K562 (cell line): ENCODE data around the gene PRR5. TPM values are rescaled to one million over a fixed set of nuclear protein-coding genes. Genes with fewer than 3 reads are reported as not detected.

Source experiments
- ATAC-seq: fragments of 200-7000 bp; cut with Tn5 transposase; 3 replicates; pipeline ENCODE4 v1.9.1; 2020; ENCODE audit warnings: moderate library complexity
- BruUV-seq: library from RNA; stranded (reverse); fragments of 400-500 nt; replicated peaks from 2 replicates; lab custom pipeline; 2021; lab: Mats Ljungman, UMichigan
- CTCF ChIA-PET: fragments of 300-600 bp; formaldehyde crosslinking; extraction: SDS; loops from one replicate; lab custom pipeline; 2021; ENCODE audit warnings: low intra/inter-chr PET ratio; lab: Yijun Ruan, JAX
- POLR2A ChIA-PET: fragments of 300-600, 350-650 bp; sonication (Branson Sonifier 250); formaldehyde crosslinking; extraction: SDS; loops from one replicate; lab custom pipeline; 2021; ENCODE audit warnings: antibody characterized with exemption, inconsistent platforms; lab: Yijun Ruan, JAX
- DNase-seq, 4 experiments: peaks; one replicate each; pipeline versions ENCODE4 v3.0.0 to v3.0.0-alpha.2; 2011 to 2018; ENCODE audit warnings: low spot score in 3 of 4, mixed read lengths in 3 of 4; ENCODE audit errors: extremely low read depth in 1 of 4
- FAIRE-seq: peaks from 2 replicates; lab custom pipeline; 2011; peaks lifted over from hg19 to GRCh38; lab: Jason Lieb, UNC
- H2AFZ ChIP-seq: 2 replicates; pipeline ENCODE4 v1.6.0; 2011; ENCODE audit warnings: low read depth, low read length, control low read depth, inconsistent platforms
- H3K27ac ChIP-seq: fragments of 200-600 bp; 3 replicates; pipeline ENCODE4 v1.8.0; 2011; ENCODE audit warnings: low read depth, mild to moderate bottlenecking, control low read depth, inconsistent platforms, low read length, moderate library complexity, mixed read lengths; ENCODE audit errors: extremely low read depth
- H3K27me3 ChIP-seq, 2 experiments: fragments of 300-600 bp in 1 of 2; 2 replicates in 1 of 2; 3 replicates in 1 of 2; pipeline versions ENCODE4 v1.6.0 to v1.8.0; 2011; ENCODE audit warnings: inconsistent platforms in 2 of 2, low read length in 2 of 2, mild to moderate bottlenecking in 1 of 2, mixed read lengths in 1 of 2, moderate library complexity in 1 of 2; ENCODE audit not compliant: control insufficient read depth in 2 of 2, insufficient read depth in 2 of 2
- H3K36me3 ChIP-seq: fragments of 300-600 bp; 3 replicates; pipeline ENCODE4 v1.8.0; 2011; ENCODE audit warnings: mild to moderate bottlenecking, low read length, inconsistent platforms; ENCODE audit not compliant: control insufficient read depth, insufficient read depth
- H3K4me1 ChIP-seq, 2 experiments: fragments of 200-600 bp in 1 of 2; replicated peaks in 1 of 2; 2 replicates in 1 of 2; 3 replicates in 1 of 2; pipeline versions ENCODE4 v1.5.1 to v1.8.0; 2011; ENCODE audit warnings: inconsistent platforms in 2 of 2, low read length in 2 of 2, mild to moderate bottlenecking in 1 of 2, mixed read lengths in 1 of 2, moderate library complexity in 1 of 2; ENCODE audit not compliant: control insufficient read depth in 2 of 2, insufficient read depth in 2 of 2
- H3K4me2 ChIP-seq: 2 replicates; pipeline ENCODE4 v1.6.1; 2011; ENCODE audit warnings: low read length, control low read depth, inconsistent platforms, mixed read lengths; ENCODE audit not compliant: insufficient read depth
- H3K4me3 ChIP-seq: fragments of 200-600 bp; sonication (generic), shearing (Covaris generic); 2 replicates; pipeline ENCODE4 v1.5.1; 2016; ENCODE audit warnings: control low read depth, inconsistent platforms
- H3K79me2 ChIP-seq: fragments of 200-600 bp; 3 replicates; pipeline ENCODE4 v1.8.0; 2011; ENCODE audit warnings: low read length, inconsistent platforms; ENCODE audit not compliant: control insufficient read depth, insufficient read depth
- H3K9ac ChIP-seq, 2 experiments: 2 replicates each; pipeline versions ENCODE4 v1.6.0 to v1.6.1; 2011; ENCODE audit warnings: low read depth in 2 of 2, low read length in 2 of 2, control low read depth in 1 of 2, inconsistent platforms in 1 of 2, mild to moderate bottlenecking in 1 of 2, mixed read lengths in 1 of 2; ENCODE audit not compliant: insufficient read depth in 1 of 2
- H3K9me1 ChIP-seq: one replicate; pipeline ENCODE4 v1.6.0; 2011; ENCODE audit warnings: inconsistent platforms, mild to moderate bottlenecking, low read length, moderate library complexity; ENCODE audit not compliant: control insufficient read depth, insufficient read depth
- H3K9me3 ChIP-seq: replicated peaks from 2 replicates; pipeline ENCODE4 v1.5.1; 2011; ENCODE audit warnings: low read depth, low read length, inconsistent platforms; ENCODE audit not compliant: control insufficient read depth, insufficient read depth
- H4K20me1 ChIP-seq: replicated peaks from 2 replicates; pipeline ENCODE4 v1.6.1; 2011; ENCODE audit warnings: low read length, inconsistent platforms, mixed read lengths; ENCODE audit not compliant: control insufficient read depth, insufficient read depth
- ARHGAP35 ChIP-seq: fragments of 450-650 bp; IDR thresholded peaks from 2 replicates; pipeline ENCODE4 v1.6.1; 2018; ENCODE audit not compliant: partially characterized antibody
- CREB3 ChIP-seq: fragments of 450-650 bp; conservative IDR thresholded peaks from 2 replicates; pipeline ENCODE4 v1.6.1; 2016; ENCODE audit warnings: missing genetic modification characterization, low read depth, mild to moderate bottlenecking, missing compliant biosample characterization, moderate library complexity
- EZH2 ChIP-seq: IDR thresholded peaks from 2 replicates; pipeline ENCODE4 v1.6.1; 2012; ENCODE audit warnings: low read depth, mild to moderate bottlenecking, inconsistent platforms, low read length, borderline replicate concordance
- JUND ChIP-seq, 2 experiments: IDR thresholded peaks; 2 replicates in 1 of 2; 3 replicates in 1 of 2; pipeline ENCODE4 v1.6.1; 2011; ENCODE audit warnings: borderline replicate concordance in 2 of 2, low read depth in 2 of 2, low read length in 2 of 2, improper control_type of control experiment in 1 of 2, missing biosample characterization in 1 of 2, missing genetic modification characterization in 1 of 2, missing genetic modification reagents in 1 of 2
- NFRKB ChIP-seq: fragments of 450-650 bp; IDR thresholded peaks from 2 replicates; pipeline ENCODE4 v1.6.1; 2016; ENCODE audit warnings: low read depth
- RBM14 ChIP-seq: fragments of 200-400 bp; formaldehyde crosslinking; IDR thresholded peaks from 2 replicates; pipeline ENCODE4 v1.6.1; 2018; ENCODE audit warnings: low read depth, mild to moderate bottlenecking, low read length, moderate library complexity, borderline replicate concordance; ENCODE audit not compliant: insufficient read depth
- RUNX1 ChIP-seq: sonication (generic); IDR thresholded peaks from 2 replicates; pipeline ENCODE4 v1.6.1; 2016; ENCODE audit warnings: antibody characterized with exemption, low read depth
- SREBF2 ChIP-seq: sonication (generic); formaldehyde crosslinking; IDR thresholded peaks from 2 replicates; pipeline ENCODE4 v1.4.0; 2020; ENCODE audit warnings: mild to moderate bottlenecking, missing genetic modification reagents
- UBTF ChIP-seq, 2 experiments: IDR thresholded peaks; 2 replicates each; pipeline ENCODE4 v1.6.1; 2012; ENCODE audit warnings: improper control_type of control experiment in 2 of 2, low read depth in 2 of 2, low read length in 2 of 2, borderline replicate concordance in 1 of 2
- XRCC5 ChIP-seq: fragments of 200-400 bp; formaldehyde crosslinking; IDR thresholded peaks from 2 replicates; pipeline ENCODE4 v1.6.1; 2017; ENCODE audit warnings: low read depth, mild to moderate bottlenecking, low read length
- ZBTB43 ChIP-seq: sonication (generic); formaldehyde crosslinking; IDR thresholded peaks from 2 replicates; pipeline ENCODE4 v1.8.0; 2023; ENCODE audit warnings: mild to moderate bottlenecking, missing genetic modification reagents
- ZNF124 ChIP-seq: sonication (generic); formaldehyde crosslinking; IDR thresholded peaks from 2 replicates; pipeline ENCODE4 v1.8.1; 2022; ENCODE audit warnings: missing genetic modification reagents
- WGBS: fragments of 100-300 bp; shearing (Covaris generic); methylation state at CpG from one replicate; pipeline ENCODE4 v1.1.6; 2016; ENCODE audit warnings: low coverage, mixed read lengths; ENCODE audit not compliant: insufficient coverage; ENCODE audit errors: missing lambda C conversion rate; 5-methylcytosine and 5-hydroxymethylcytosine counted together
- in situ Hi-C: fragments of 300-500 bp; cut with MboI; formaldehyde crosslinking; loops from 4 replicates; pipeline ENCODE4 v1.15.0; 2018; ENCODE audit warnings: inconsistent platforms, mixed read lengths
- intact Hi-C: fragments of 100-400 bp; cut with micrococcal nuclease; formaldehyde crosslinking; loops from 2 replicates; pipeline ENCODE4 v1.14.2; 2022
- polyA plus RNA-seq, 8 experiments: library from polyadenylated mRNA; depleted of rRNA in 4 of 8; stranded (reverse) in 5 of 8; unstranded in 3 of 8; fragments of >200 nt; fragmentation: Nextera tagmentation in 2 of 8; fragmentation: Illumina TruSeq in 1 of 8; extraction: Ambion mirVana in 2 of 8; extraction: Trizol in 1 of 8; gene quantifications; 2 replicates each; pipeline versions ENCODE4 v1.2.1 to v1.2.3, GENCODE V29; 2011 to 2014; ENCODE audit warnings: inconsistent platforms in 1 of 8, missing spikeins in 1 of 8
- total RNA-seq, 7 experiments: library from RNA; depleted of rRNA in 6 of 7; stranded (reverse); fragments of >200 nt in 6 of 7; fragmentation: Illumina TruSeq in 2 of 7; extraction: Trizol in 2 of 7; gene quantifications; 2 replicates each; pipeline versions ENCODE4 v1.2.1 to v1.2.3, GENCODE V29; 2011 to 2021; ENCODE audit warnings: low replicate concordance in 1 of 7
- TF ChIP-seq, protein P1 (sequence below): fragments of 450-650 bp; formaldehyde crosslinking; IDR thresholded peaks from 2 replicates; pipeline ENCODE4 v1.4.0; 2022; ENCODE audit warnings: mild to moderate bottlenecking, moderate library complexity
- TF ChIP-seq, protein P2 (sequence below): fragments of 250-450 bp; sonication (Bioruptor Pico); IDR thresholded peaks from 2 replicates; pipeline ENCODE4 v1.8.0; 2022; ENCODE audit warnings: inconsistent platforms, mild to moderate bottlenecking, moderate library complexity, borderline replicate concordance

Gene PRR5
- total and polyA plus RNA-seq, 9 of the 15 experiments (the other 6 are each of a cell fraction or from before 2014, with no cell fraction given): 0.13 to 21.0 (median 7.5) TPM

DNA sequence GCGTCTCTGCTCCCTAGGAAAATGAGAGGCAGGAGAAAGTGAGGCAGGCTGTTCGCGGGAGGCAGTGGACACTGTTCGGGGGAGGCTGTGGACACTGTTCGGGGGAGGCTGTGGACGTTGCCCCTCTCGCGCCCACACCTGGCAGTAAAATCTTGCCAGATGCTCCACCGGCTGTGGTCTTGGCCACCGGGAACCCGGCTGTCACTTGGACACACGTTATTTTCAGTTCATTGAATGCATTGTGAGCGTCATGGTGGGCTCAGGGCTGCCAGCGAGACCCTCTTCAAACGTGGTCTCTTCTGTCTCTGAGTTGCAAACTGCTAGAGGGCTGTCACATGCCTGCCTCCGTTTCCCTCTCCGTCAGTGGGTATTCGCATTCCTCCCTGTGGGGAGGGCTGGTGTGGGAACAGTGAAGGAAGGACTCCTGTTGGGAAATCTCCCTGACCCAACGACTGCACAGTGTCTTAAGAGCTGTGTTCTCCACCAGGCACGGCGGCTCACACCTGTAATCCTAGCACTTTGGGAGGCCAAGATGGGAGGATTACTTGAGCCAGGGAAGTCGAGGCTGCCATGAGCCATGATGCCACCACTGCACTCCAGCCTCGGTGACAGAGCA is 1.4 kb downstream of the PRR5 start:
- DNase-seq (no peak), FAIRE-seq (no peak), ATAC-seq (no peak)
- whole genome bisulfite sequencing: 82% methylated on average over 14 of the region's 23 CpGs
- POLR2A ChIA-PET: no interaction called here
- H3K4me1 ChIP-seq: peaks cover 3 to 47% of the 10 kb centered on the region in 2 experiments; a peak in 4 of 5 replicates
- no peaks in the 10 kb centered on the region for H3K9me3 ChIP-seq
- peak overlapping the region; percentile 25; the same call in 1 of the 2 replicates for H3K4me2 ChIP-seq
- H3K27me3 ChIP-seq: no peaks in the 10 kb centered on the region
- H3K9me1 ChIP-seq: no peaks in the 10 kb centered on the region
- H3K36me3 ChIP-seq: no peaks in the 10 kb centered on the region
- H2AFZ ChIP-seq: no peak overlapping the region
- no peak overlapping the region; the same call in 1 of the 2 replicates for H3K4me3 ChIP-seq
- intact Hi-C loops: no loop called here
- H3K79me2 ChIP-seq: peaks cover 13% of the 10 kb centered on the region; the same call in 2 of the 3 replicates
- CTCF ChIA-PET: no interaction called here
- no peak overlapping the region for H3K27ac ChIP-seq
- no TSS peak for BruUV-seq
- in situ Hi-C loops: no loop called here
- peaks cover 13% of the 10 kb centered on the region for H4K20me1 ChIP-seq
- H3K9ac ChIP-seq: no peak overlapping the region; a peak in 1 of 4 replicates
- TF ChIP-seq XRCC5 (no peak), ZBTB43 (no peak), ZNF124 (CRISPR knock-in tag) (no peak), RBM14 (no peak), ARHGAP35 (no peak), EZH2 (no peak), CREB3 (tag) (no peak), NFRKB (no peak), UBTF (IDR thresholded peaks at IDR 0.05; ENCODE audit: borderline replicate concordance in 1 of 2, low read depth in 2 of 2, low read length in 2 of 2) (no peak), SREBF2 (no peak), JUND (IDR thresholded peaks at IDR 0.05; ENCODE audit: borderline replicate concordance, low read depth, low read length) (no peak), JUND (tag; IDR thresholded peaks at IDR 0.05; ENCODE audit: borderline replicate concordance, low read depth, low read length) (no peak), RUNX1 (no peak)
- TF ChIP-seq, protein P1, sequence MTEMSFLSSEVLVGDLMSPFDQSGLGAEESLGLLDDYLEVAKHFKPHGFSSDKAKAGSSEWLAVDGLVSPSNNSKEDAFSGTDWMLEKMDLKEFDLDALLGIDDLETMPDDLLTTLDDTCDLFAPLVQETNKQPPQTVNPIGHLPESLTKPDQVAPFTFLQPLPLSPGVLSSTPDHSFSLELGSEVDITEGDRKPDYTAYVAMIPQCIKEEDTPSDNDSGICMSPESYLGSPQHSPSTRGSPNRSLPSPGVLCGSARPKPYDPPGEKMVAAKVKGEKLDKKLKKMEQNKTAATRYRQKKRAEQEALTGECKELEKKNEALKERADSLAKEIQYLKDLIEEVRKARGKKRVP: no peak
- TF ChIP-seq, protein P2, sequence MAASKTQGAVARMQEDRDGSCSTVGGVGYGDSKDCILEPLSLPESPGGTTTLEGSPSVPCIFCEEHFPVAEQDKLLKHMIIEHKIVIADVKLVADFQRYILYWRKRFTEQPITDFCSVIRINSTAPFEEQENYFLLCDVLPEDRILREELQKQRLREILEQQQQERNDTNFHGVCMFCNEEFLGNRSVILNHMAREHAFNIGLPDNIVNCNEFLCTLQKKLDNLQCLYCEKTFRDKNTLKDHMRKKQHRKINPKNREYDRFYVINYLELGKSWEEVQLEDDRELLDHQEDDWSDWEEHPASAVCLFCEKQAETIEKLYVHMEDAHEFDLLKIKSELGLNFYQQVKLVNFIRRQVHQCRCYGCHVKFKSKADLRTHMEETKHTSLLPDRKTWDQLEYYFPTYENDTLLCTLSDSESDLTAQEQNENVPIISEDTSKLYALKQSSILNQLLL (CRISPR knock-in tag): no peak
